Measurements from ENCODE around the gene VSX2.

DNA sequence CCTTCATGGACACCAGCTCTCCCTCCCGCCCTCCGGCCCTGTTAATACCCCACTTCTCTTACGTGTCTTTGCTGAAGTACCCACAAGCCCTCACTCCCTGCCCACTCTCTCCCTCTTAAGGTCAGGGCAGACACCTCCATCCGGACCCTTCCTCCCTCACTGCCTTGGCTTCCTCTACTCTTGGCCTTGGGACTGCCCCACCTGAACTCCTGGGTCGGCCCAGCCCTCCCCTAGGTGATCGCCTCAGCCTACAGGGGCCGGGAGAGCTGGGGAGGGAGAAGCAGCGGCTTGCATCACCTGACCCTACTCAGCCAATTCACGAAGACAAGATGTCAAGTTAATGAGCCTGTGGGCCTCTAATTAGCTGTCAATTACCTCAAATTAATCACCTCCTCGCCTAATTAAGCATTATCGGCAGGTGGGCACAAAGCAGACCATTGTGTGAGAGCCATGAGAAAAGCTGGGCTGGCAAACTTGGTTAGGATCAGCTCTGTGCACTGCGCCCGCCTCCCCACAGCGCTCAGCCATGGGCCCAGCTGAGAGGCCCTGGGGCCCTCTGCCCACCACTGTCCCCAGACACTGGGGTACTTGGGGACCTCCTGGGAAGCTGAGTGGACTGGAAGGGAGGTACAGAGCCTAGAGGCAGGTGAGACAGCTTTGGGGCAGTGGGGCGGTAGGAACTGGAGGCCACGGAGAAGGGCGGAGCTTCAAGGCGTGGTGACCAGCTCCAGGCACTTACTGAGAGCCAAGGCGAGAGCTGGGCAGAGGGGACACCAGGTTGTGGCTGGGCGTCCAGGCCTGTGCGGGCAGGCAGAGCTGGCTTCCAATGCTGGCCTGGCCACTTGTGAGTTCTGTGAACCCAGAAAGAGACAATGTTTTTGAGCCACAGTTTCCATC is 25.1 kb upstream of the VSX2 start:
- TF ChIP-seq YY1 (IDR thresholded peaks at IDR 0.05; ENCODE audit: insufficient read depth, insufficient read length) (no peak), ZNF274 (IDR thresholded peaks at IDR 0.05; ENCODE audit: low read depth, low read length) (no peak), SUZ12 (IDR thresholded peaks at IDR 0.05; ENCODE audit: extremely low read depth, insufficient read depth, insufficient read length) (no peak)
